ENCODE data around the gene RIOX2.

The RIOX2 gene

DNA sequence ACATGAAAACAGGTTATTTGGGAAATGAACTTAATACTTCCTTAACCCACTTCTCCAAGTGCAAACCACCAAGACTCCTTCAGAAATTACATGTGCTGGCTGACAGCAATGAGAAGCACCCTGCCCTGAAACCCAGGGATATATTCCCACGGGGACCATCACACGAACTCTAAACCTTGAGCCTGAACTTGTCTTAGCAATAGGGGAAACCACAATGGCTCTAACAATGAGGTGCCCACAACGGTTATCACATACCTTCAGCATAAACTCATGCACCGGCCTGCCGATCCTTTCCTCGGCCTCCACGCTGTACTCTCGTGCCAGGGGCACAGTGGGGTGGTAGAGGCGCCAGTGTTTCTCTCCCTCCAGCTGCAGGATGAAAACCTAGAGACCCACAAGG is 13.4 kb downstream of the RIOX2 start:
- DNase-seq (ENCODE audit: low read depth in 1 of 2, low spot score in 1 of 2): no peak
- in situ Hi-C loops (cut with HindIII; ENCODE audit: low pct_unique_long_range_greater_than_20kb, low sequenced_read_pairs): no loop called here
- TF ChIP-seq JUND (IDR thresholded peaks at IDR 0.05; ENCODE audit: low read depth): no peak

DNA sequence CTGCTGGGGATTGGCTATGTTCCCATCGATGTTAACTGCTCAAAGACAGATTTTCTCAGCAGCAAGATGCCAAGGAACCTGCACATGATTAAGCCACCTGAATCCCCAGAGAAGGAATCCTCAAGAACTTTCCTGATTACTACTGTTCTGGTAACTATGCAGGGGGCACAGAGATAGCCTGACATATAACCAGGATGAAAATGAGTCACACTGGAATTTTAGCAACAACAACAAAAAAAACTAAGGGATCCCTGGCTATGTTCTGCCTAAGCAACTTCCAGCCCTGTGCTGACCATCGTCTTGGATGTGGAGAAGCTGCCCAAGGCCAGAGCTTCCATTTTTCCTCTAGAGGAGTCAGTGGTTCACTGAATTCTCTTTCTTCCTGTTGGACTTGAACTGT is 13.8 kb downstream of the RIOX2 start:
- in situ Hi-C loops (cut with HindIII; ENCODE audit: low pct_unique_long_range_greater_than_20kb, low sequenced_read_pairs): no loop called here

DNA sequence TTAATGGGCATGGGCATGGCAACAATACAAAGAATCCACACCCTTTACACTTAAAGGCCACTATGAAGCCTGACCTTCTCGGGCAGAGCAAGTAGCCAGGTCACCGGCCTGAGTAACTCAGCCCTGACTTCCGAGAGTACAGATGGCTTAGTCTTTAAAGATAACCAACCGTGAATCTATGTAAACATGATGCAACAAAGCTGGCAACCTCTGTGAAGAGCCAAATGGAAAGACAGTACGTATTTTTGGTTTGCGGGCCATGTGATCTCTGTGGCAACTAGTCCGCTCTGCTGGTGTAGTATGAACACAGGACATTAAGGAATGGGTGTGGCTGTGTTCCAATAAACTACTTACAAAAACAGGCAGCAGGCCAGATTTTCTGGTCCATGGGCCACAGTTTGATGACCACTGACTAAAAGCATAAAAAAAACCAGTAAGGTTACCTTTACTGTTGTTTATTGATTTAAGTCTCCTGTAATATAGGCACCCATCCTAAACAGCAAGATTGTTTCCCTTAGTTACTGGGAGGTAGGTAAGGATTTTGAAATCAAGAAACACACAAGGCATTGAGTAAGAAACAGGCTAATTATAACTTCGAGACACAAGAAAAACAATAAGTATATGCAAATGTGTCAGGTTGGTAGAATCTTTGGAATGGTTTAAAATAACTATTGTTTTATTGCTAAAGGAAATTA is 14.5 kb downstream of the RIOX2 start:
- in situ Hi-C loops (cut with HindIII; ENCODE audit: low pct_unique_long_range_greater_than_20kb, low sequenced_read_pairs): no loop called here
- no peak for TF ChIP-seq JUND (IDR thresholded peaks at IDR 0.05; ENCODE audit: low read depth)
- no peak for DNase-seq (ENCODE audit: low read depth in 1 of 2, low spot score in 1 of 2)

More for the DNA sequence above, 13.8 kb downstream of the RIOX2 start:
- no peak for TF ChIP-seq JUND (IDR thresholded peaks at IDR 0.05; ENCODE audit: low read depth)
- no peak for DNase-seq (ENCODE audit: low read depth in 1 of 2, low spot score in 1 of 2)

DNA sequence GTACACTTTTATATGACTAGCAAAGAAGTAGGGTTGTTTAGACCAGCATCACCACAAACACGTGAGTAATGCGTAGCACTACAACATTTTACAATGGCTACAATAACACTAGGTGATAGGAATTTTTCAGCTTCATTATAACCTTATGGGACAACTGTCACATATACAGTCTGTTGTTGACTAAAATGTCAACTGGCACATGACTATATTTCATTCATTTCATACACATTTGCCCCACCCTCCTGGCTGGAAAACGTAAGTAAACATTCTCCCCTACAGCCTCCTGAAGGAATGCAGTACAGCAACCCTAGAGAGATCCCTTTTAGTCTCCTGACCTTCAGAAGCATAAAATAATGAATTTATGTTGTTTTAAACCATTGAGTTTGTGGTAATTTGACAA is 16.2 kb downstream of the RIOX2 start:
- peak in 1 of 2 experiments; percentile 29 for DNase-seq (ENCODE audit: low read depth in 1 of 2, low spot score in 1 of 2)
- TF ChIP-seq JUND (IDR thresholded peaks at IDR 0.05; ENCODE audit: low read depth): no peak

DNA sequence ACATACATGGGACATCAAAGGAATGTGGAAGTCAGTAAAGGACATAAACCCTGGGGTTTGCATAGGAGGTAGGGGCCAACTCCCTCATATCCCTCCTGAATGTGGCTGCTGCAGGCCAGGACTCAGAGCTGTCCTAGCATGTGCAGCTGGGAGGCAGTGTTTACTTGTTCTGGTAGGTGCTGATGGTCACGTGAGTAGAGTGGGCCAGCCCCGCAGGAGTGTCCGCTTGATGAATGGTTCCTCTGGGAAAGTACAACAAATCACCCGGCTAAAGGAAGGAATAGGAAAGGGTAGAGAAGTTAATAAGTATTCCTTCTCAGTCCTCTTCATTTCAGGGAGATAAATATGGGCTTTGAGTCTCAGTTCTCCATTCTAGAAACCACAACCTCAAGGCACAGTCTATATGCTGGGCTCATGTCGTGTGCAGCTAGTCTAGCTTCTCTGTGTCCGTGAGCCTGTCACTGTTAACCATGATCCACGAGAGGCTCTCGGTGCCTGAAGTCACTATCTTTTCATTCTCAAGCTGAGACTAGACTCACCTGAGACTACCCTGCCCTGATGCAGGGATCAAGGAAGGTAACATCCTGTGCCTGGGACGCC is 17.9 kb downstream of the RIOX2 start:
- no peak for DNase-seq (ENCODE audit: low read depth in 1 of 2, low spot score in 1 of 2)
- TF ChIP-seq JUND (IDR thresholded peaks at IDR 0.05; ENCODE audit: low read depth): no peak
- in situ Hi-C loops (cut with HindIII; ENCODE audit: low pct_unique_long_range_greater_than_20kb, low sequenced_read_pairs): no loop called here

More for the DNA sequence above, 16.2 kb downstream of the RIOX2 start:
- in situ Hi-C loops (cut with HindIII; ENCODE audit: low pct_unique_long_range_greater_than_20kb, low sequenced_read_pairs): no loop called here

DNA sequence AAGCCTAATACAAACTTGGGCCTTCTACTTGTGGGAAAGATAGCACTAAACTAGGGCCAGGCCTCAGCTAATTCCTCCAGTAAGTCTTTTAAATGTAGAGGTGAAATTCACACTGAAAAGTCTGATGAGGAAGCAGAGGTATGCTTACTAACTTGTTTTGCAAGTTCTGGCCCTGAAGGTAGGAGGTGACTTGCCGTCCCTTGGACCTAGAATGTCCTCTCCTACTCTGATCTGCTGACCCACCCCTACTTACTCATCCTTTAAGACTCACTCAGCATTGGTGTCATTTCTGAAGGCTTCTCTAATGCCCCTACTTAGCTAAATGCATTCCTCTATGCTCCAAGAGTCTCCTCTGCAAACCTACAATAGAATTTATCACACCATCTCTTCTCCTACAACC is 19.4 kb downstream of the RIOX2 start:
- no peak for TF ChIP-seq JUND (IDR thresholded peaks at IDR 0.05; ENCODE audit: low read depth)
- DNase-seq (ENCODE audit: low read depth in 1 of 2, low spot score in 1 of 2): peak in 1 of 2 experiments; percentile 52
- in situ Hi-C loops (cut with HindIII; ENCODE audit: low pct_unique_long_range_greater_than_20kb, low sequenced_read_pairs): no loop called here

DNA sequence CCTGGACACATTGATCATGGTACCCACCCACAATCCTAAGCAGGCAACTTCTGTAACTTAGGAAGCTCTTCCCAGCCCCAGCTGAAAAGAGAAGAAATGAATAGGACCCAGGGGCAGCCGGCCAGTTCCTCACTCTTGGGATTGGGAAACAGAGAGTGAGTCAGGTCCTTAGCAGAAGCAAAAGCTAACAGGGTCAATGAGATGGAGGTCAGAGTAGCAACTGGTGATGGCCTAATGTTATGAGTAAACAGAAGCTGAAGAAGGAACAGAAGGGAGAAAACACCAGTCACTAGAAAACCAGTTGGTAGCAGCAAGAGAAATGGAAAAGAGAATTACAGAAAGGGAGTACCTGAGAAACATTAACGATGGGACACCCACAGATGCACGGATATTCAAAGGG is 20.0 kb downstream of the RIOX2 start:
- in situ Hi-C loops (cut with HindIII; ENCODE audit: low pct_unique_long_range_greater_than_20kb, low sequenced_read_pairs): no loop called here
- no peak for TF ChIP-seq JUND (IDR thresholded peaks at IDR 0.05; ENCODE audit: low read depth)

DNA sequence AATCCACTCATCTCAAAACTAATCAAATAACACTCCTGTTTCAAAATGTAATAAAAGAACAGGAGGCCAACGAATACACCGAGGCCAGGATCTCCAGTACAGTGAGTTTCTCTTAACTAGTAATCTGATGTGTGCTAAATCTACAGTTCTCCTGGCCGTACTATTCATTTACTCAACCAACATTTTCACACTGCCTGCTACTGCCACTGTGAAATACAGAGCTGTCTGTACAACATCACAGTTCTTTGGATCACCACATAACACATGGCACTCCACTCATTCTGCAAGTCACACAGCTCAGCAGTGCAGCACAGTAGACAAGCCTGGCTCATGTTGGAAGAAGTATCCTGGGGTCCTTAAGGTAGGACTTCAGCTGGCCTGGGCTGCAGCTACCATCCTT is 21.9 kb downstream of the RIOX2 start:
- in situ Hi-C loops (cut with HindIII; ENCODE audit: low pct_unique_long_range_greater_than_20kb, low sequenced_read_pairs): no loop called here
- DNase-seq (ENCODE audit: low read depth in 1 of 2, low spot score in 1 of 2): no peak
- TF ChIP-seq JUND (IDR thresholded peaks at IDR 0.05; ENCODE audit: low read depth): no peak

More for the DNA sequence above, 20.0 kb downstream of the RIOX2 start:
- no peak for DNase-seq (ENCODE audit: low read depth in 1 of 2, low spot score in 1 of 2)

DNA sequence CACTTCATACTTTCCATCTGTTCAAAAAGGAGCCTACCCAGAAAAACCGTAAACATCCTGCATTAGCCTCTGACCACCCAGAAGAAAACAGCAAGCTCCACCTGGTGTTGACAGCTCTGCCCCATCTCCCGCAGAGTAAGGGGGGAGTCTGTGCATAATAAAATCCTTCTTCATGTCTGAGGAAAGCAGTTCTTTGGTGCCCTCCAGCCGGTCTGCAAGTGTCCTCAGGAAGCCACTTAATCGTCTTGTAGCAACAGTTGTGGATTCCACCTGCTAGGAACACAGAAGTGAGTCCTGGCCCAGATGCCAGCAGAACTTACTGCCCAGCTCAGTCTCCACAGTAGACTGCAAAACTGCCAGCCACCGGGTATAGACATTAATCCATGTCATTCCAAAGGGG is 22.5 kb downstream of the RIOX2 start:
- in situ Hi-C loops (cut with HindIII; ENCODE audit: low pct_unique_long_range_greater_than_20kb, low sequenced_read_pairs): no loop called here
- no peak for DNase-seq (ENCODE audit: low read depth in 1 of 2, low spot score in 1 of 2)
- TF ChIP-seq JUND (IDR thresholded peaks at IDR 0.05; ENCODE audit: low read depth): no peak

DNA sequence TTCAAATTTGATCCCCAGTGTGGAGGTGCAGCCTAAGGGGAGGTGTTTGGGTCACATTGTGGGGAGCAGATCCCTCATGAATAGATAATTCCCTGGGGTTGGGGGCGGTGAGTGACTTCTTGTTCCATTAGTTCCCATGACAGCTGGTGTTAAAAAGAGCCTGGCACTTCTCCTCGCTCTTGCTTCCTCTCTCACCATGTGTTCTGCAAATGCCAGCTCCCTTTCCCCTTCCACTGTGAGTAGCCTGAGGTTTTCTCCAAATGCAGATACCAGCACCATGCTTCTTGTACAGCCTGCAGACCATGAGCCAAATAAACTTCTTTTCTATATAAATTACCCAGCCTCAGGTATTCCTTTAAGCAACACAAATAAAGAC is 23.1 kb downstream of the RIOX2 start:
- TF ChIP-seq JUND (IDR thresholded peaks at IDR 0.05; ENCODE audit: low read depth): no peak
- in situ Hi-C loops (cut with HindIII; ENCODE audit: low pct_unique_long_range_greater_than_20kb, low sequenced_read_pairs): no loop called here
- DNase-seq (ENCODE audit: low read depth in 1 of 2, low spot score in 1 of 2): no peak

DNA sequence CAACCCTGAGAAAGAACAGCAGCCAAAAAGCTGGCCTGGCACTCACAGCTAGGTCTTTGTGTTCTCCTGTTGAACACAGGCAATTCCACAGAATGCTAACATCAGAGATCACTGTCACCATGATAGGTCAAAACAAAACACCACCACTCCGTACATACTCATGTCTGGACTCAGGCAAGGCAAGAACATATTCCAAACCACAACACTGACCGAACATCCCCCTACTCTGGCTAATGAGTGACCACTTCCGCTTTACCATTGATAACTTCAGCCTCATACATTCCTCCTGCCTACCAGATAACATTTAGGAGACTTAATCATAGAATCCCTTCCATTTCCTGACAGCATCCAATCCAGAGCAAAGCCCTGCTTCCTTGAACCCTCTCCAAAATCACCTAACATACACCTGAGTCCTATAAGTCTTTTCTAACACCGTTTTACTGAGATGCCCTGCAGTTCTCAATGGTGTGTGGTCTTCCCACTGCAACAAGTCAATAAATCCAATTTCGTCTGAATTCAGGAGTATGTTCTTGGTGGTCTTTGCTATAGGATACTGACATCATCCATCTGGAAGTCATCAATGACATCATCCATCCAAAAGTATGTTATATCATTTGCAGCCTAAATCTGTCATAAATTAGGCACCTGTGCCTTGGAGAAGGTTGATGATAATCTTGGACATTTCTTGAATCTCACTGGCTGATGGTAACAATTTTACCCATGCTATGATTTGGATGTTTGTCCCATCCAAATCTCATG is 23.7 kb downstream of the RIOX2 start:
- DNase-seq (ENCODE audit: low read depth in 1 of 2, low spot score in 1 of 2): no peak
- in situ Hi-C loops (cut with HindIII; ENCODE audit: low pct_unique_long_range_greater_than_20kb, low sequenced_read_pairs): no loop called here

DNA sequence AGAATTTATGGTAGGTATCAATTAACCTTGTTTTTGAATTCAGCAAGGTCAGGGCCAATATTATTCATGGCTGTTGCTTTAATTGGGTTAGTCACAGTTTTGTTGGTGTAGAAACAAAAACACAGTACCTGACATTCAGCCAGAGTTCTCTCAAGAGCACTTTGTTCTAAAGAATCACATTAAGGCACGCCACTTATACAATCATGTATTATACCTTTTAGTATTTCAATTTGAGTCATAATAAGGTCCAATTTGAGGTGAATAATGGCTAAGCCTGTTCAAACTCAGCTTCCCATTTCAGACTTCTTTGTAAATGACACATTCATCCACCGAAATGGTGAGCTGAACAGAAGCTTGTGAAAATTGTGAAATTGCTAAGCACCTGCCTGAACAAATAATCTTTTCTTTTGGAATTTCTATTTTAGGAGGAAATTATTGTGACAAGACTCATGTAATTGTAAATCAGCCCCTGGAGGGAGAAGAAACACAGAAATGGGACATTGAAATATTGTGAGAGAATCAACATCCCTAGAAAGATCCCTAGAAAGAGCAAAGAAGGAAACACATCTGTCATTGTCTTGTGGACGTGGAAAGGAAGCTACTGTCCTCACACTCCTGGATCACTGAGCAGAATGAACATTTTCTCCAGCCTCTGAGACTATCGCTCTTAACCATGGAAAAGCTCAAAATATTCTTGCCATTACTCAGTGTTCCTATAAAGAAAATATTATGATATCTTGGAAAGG is 29.3 kb downstream of the RIOX2 start:
- in situ Hi-C loops (cut with HindIII; ENCODE audit: low pct_unique_long_range_greater_than_20kb, low sequenced_read_pairs): no loop called here
- no peak for DNase-seq (ENCODE audit: low read depth in 1 of 2, low spot score in 1 of 2)
- TF ChIP-seq JUND (IDR thresholded peaks at IDR 0.05; ENCODE audit: low read depth): no peak

More for the DNA sequence above, 23.7 kb downstream of the RIOX2 start:
- TF ChIP-seq JUND (IDR thresholded peaks at IDR 0.05; ENCODE audit: low read depth): no peak
